NCI-H1694 treated with DMSO at 0.1 percent for 48 hours (cell line): ENCODE results near the gene TFDP2.
"Not testable (repeated sequence)": the region's sequence is repeated elsewhere in the genome, so short reads cannot be mapped to it uniquely, and the experiment has no call there.

Experiments used
- DNase-seq: peaks from one replicate; lab custom pipeline; 2025; lab: John Stamatoyannopoulos, UW

Gene TFDP2, protein sequence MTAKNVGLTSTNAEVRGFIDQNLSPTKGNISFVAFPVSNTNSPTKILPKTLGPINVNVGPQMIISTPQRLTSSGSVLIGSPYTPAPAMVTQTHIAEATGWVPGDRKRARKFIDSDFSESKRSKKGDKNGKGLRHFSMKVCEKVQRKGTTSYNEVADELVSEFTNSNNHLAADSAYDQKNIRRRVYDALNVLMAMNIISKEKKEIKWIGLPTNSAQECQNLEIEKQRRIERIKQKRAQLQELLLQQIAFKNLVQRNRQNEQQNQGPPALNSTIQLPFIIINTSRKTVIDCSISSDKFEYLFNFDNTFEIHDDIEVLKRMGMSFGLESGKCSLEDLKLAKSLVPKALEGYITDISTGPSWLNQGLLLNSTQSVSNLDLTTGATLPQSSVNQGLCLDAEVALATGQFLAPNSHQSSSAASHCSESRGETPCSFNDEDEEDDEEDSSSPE

GRCh38 chr3:142148792-142149672 lies at the start of gene TFDP2:
TSS of gene TFDP2 (minus strand) at chr3:142149544. CDS start at chr3:142101749, 47,795 bp downstream.
- DNase-seq: peak; percentile 91

DNA sequence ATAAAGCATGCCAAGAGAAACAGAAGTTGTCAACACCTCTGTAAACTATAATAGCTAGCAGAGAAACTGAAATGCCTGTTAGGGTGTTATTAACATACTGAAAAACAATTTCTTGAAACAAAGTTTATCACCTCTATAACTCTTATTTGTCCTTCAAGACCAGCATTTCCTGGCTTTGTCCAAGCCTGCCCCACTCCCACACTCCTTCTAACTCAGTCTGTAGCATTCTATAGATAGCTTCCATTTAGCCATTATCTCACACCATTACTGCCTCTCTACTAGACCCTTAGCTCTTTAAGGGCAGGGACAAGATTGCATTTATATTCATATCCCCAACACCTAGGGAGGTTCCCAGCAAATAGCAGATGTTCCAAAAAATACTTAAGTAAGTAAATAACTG lies 39.5 kb upstream of the TFDP2 start:
- DNase-seq: no peak

GRCh38 chr3:142180761-142181362 lies 31.5 kb upstream of the TFDP2 start:
- DNase-seq: no peak

DNA sequence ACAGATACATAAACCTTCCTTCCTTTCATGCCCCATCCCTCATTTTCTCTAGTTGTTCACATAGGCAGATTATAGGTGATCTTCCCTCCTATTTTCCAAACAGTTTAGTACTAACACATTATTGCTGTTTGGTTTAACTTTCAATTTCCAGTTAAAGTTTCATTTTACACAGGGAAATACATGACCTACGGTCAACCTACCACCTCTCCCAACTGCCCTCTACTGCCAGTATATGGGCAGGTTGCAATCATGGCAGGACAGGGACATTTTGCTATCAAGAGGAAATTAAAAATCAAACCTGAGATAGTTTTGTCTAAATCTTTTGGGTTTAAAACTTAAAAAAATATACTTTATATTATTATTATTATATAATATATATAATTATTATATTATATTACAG lies 26.1 kb upstream of the TFDP2 start:
- DNase-seq: no peak

- no peak for DNase-seq
Observed at GRCh38 chr3:142174559-142174958, 25.2 kb upstream of the TFDP2 start.

GRCh38 chr3:142168514-142168913 lies 19.2 kb upstream of the TFDP2 start:
- DNase-seq: no peak

DNA sequence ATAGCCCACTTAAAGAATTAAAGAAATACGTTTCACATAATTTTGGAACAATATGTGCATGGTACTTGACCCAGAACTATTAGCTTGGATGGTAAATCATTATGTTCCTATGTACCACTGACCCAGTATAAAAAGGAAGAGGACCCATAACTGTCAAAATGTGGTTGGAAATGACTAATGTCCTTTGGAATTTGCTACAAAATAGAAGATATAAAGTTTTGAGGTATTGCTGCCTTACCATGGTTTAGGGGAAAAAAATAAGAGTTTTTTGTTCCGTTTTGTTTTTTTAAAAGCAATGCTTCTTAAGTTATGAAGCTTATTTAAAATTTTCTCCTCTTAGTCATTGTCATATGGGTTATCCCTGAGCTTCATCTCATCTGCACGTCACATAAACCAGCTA lies 15.8 kb upstream of the TFDP2 start:
- no peak for DNase-seq

DNA sequence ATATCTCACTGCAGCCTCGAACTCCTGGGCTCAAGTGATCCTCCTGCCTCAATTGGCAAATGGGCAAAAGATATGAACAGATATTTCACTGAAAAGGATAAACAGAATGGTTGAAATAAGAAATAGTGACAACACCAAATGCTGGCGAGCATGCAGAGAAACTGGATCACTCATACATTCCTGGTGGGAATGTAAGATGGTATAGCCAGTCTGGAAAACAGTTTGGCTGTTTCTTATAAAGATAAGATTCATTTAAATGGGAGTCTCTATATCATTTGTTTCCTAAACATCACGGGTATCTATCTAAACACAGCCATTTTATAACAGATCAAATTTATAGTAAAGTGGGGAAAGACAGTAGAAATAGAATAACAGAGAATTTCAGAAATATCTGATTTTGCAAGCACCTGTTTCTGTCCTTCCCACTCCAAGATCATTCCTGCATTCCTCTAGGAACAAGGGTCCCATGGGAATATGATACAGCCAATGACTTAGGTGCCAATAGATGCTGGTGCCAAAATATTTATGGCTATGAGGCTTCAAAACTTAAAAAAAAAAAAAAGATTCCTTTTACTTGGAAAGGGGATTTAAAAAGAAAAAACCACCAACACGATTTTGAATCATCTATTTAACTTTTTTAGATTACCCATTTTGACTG lies 9.9 kb upstream of the TFDP2 start:
- DNase-seq: no peak

DNA sequence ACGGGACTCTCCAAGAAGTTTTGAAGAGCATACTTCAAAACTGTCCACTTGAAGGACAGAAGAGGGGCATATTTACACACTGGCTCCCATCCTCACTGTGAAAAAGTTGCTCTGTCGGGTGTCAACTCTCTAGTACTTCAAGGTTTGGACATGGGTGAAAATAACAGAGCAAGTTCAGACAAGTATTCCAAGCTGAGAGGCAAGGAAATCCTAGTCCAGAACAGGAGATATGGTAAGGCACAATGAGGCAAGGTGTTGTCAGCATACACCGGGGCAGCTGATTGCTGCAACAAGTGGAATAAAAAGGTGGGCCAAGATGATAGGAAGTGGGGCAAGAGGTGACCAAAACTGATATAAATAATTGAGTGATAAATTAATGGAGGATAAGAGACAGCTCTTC lies 4.8 kb upstream of the TFDP2 start:
- DNase-seq: no peak

- no peak for DNase-seq
Observed at GRCh38 chr3:142152384-142152783, 3.0 kb upstream of the TFDP2 start.

DNA sequence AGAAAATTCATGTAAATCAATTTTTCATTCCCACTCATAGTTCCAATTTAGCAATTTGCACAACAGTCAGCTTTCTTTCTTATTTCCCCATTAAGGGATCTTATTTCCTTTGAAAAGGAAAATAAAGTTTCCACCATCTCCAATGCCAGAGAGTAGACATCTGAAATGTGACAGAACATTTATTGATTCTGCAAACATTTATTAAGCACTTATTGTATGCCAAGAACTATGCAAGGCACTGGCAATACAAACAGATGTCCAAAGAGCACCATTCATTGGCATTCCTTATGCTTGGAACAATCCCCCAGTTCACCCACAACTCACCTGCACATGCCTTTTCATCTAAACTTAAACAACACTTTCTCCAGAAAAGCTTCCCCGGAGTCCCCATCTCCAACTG lies 2.5 kb upstream of the TFDP2 start:
- no peak for DNase-seq

DNA sequence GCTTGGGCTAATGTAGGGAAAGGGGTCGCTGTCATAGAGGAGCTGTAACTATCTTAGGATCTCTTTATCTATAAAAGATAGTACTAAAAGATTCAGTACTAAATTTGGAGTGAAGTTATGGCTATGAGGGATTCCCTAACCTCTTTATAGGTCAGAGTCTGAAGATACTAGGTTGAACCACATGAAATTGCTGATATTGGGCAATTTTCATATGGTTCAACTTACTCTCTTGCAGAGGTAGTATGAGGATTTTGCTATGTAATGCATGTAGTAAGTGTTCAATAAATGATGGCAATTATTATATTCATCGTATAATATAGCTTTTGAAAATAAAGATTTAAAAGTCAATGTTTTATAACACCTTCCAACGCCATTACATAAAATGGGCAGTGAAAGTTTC lies 1.9 kb upstream of the TFDP2 start:
- no peak for DNase-seq

GRCh38 chr3:142150271-142150670 lies 927 bp upstream of the TFDP2 start:
- no peak for DNase-seq

DNA sequence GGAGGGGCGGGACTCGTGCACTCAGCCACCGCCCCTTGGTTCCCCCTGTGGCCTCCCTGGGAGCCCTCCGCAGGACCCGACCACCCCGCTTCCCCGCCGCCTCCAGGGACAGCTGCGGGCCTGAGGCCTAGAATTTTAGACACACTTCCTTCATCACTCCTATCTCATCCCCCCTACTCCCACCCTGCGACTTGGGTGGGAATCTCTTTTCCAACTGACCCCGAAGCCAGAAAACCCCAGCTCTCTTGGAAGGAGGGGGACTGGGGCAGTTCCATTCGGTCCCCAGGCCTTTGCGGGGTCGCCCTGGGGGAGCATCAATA lies 289 bp upstream of the TFDP2 start:
- DNase-seq: no peak

DNA sequence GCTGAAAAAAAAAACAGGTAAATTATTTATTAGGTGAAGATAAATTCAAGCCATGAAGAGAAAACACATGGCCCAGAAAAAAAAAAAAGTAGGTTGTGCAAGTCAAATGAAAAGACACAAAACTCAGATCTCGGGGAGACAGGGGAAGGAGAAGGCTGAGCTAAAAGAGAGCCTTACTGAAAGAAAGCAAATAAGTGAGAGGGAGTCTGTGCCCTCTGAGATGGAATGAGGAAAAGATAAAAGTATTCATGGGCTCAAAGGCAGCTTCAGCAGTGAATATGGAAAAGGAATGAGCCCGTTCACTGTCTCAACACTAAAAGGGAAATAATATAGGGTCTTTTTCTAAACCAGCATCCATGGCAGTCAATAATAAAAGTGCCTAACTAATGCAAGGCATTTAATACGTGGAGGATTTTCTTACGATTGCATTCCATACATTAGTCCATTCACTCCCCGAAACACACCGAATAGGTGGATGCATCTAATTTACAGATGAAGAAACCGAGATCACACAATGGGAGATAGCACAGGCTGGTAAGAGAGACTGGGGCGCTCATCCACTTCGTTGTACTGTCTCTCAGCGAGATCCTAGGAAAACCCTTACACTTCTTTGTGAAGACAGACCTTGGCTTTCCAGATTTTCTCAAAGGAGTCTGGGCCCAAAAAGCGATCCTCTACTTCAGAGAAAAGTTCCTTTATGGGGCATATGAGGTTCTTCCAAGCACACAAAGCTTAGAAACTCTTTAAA lies 1.1 kb downstream of the TFDP2 start:
- no peak for DNase-seq

- not testable (repeated sequence) for DNase-seq
Observed at GRCh38 chr3:142144587-142144986, 4.8 kb downstream of the TFDP2 start.

- DNase-seq: not testable (repeated sequence)
Observed at GRCh38 chr3:142140608-142141285, 8.6 kb downstream of the TFDP2 start.

GRCh38 chr3:142137089-142137488 lies 12.3 kb downstream of the TFDP2 start:
- not testable (repeated sequence) for DNase-seq

- no peak for DNase-seq
Observed at GRCh38 chr3:142134799-142135325, 14.5 kb downstream of the TFDP2 start.

DNA sequence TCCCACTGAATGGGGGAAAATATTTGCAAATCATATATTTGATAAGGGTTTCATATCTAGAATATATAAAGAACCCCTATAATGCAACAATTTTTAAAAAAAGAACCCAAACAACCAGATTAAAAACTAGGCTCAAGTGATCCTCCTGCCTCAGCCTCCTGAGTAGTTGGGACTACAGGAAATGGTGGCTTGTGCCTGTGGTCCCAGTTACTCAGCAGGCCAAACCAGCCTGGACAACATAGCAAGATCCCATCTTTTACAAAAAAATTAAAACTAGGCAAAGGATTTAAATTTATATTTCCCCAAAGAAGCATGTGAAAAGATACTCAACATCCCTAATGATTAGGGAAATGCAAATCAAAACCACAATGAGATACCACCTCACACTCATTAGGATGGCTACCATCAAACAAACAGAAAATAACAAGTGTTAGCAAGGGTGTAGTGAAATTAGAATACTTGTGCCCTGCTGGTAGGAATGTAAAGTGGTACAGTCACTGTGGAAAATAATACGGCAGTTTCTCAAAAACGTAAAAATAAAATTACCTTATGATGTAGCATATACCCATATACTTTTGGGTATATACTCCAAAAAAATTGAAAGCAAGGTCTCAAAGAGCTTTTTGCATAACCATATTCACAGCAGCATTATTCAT lies 19.7 kb downstream of the TFDP2 start:
- DNase-seq: no peak
